Hematopoietic multipotent progenitor cell treated with erythropoietin and hydrocortisone succinate and interleukin-3 and kit ligand, for 15 days (in vitro differentiated cells): ENCODE data around the gene GTF3A.

Experiments
- DNase-seq: peaks from one replicate; pipeline ENCODE4 v3.0.0-alpha.2; 2015; ENCODE audit warnings: low spot score

Gene GTF3A

DNA sequence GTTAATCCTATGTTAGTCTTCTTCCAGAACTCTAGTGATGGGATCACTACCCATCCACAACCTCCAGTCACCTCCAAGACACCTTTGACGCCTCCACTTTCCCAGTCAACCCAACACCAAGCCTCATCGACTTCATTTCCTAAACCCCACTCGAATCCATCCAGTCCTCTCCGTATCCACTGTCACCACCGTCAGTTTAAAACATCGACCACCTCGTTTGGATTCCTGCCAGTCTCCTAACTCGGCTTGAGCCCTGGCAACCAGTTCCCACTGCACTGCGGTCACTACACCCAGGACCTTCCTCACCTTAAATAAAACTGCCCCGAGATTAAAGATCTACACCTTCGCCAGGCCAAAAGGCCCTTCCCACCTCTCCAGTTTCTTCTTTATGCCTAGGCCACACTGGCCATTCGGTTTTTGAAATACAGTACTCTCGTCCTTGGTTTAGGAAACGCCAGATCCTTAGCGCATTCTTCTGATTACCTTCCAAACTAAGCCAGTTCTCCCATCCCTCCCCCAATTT is 24.7 kb downstream of the GTF3A start:
- DNase-seq: no peak

DNA sequence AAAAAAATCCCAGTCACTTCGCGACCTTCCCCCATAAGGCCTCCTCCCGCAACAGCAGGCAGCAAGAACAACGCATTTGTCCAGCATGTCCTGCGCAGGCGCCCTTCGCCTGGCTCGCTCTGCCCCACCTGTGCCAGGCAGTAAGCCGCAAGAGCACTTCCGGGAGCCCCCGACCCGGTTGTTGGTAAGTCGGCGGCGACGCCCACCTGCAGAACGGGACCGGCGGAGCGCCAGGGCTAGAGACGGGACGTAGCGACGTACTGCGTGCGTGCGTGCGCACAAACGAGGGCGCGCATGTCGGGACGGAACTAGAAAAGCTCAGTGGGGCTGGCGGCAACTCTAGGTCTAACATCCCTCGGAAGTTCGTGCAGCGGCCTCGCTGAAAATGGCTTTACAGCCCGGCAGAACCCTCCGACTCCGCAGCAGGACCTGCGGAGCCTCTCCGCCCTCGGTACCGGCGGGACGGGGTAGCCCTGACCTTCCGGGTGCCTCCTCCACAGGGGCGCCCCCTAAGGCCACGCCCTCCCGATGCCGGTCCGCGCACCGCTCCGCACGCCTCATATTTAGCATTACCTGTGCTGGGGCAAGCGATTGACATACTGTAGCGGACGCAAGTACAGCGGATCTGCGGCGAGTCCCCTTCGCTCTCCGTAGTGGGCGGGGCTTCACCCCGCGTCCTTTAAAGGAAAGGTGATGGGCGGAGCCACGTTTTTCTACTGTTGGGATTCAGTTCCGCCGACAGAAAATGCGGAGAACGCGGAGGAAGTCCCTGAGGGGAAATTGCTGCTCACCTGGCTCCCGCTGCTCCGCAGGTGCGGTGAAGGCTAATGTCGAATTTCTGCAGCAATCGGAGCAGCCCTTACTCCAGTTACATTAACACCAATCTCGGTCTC is 25.8 kb downstream of the GTF3A start, which contains the start of gene MTIF3:
Gene MTIF3, minus strand, starts transcription at position 629 of the 893 bp plus-strand sequence. CDS start 10,116 bp downstream, outside the sequence.
- DNase-seq: peak; percentile 97

DNA sequence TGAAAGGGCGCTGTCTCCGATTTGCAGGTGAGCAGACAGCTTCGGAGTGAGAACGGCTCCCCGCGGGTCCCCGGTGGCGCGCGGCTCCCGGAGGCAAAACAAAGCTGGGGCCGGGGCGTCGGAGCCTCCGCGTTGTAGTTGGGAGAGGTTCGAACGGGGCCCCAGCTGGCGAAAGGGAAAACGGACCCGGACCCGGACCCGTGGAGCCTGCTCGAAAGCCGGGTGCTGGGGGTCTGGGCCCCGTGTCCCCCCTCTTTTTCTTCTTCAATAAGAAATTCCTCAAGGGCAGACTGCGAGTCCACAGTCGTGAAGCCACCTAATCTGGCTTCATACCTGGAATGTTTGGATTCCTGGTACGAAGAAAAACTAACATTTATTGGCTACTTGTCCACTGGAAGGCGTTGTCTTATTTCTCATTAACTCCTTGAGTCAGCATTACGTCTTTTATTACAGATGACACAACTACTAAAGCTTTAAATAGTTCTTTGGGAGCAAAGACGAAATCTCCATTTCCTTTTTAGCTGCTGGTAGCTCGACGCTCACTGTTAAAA is 26.6 kb downstream of the GTF3A start:
- peak; percentile 51 for DNase-seq

DNA sequence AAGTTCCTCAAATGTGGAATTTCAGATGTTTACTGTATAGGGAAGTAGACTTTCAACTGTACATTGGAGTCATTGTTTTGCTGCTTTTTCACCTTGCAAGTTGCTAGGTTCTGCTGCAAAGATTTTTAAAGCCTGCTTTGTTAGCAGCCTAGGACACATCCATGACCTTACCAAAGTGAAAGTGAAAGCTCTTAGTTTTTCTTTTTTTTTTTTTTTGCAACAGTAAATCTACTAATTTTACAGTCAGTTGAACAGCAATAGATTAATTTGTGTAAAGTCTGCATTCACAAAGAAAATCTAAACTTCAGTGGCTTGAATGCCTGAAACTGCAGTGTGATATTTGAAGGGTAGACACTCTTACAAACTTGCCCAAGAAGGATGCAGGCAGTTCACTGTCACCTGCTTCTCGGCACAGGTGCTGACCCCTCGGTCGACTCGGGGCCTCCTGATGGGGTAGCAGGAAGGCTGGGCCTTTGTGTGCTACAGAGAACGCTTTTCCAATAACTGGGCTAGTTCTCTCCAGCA is 31.0 kb downstream of the GTF3A start:
- peak; percentile 50 for DNase-seq

DNA sequence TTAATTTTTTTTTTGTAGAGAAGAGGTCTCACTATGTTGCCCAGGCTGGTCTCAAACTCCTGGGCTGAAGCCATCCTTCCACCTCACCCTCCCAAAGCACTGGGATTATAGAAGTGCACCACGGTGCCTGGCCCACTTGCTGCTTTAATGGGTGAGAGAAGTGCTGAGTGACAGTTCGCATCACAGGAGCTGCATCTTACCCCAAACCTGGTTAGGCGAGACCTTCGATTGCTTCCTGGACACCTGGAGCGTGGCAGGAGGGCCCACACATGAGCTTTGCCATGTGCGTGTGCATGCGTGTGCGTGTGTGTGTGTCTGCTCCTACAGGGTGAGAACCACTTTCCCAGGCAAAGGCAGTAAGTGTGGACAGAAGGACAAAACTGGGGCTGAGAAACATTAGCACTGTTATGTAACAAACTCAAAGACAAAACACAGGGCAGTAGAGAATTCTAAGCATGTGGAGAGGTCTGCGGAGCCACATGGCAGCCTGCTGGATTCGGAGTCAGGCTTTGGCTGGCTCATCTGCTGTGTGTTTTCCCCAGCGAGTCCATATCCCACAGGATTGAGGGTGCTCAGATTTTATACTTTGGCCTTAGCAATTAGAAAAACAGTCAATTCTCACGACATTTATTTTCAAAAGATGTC is 37.6 kb downstream of the GTF3A start:
- DNase-seq: no peak

DNA sequence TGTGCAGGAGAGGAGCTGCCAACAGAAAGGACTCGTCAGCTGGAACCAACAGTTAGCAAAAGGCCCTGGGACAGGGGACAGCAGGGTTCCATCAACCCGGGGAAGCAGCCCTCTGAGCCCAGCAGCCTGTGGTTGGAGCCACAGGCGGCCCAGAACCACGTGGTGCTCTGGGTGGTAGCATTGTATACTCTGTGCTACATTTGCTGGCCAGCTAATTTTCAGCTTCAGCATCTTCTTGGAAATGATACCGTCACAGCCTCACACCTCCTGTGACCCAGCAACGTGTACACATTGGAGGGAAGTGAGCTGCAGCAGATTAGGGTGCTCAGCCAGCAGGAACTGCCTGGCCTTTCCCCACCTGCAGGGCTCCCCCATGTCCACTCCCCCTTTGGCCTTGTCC is 39.1 kb downstream of the GTF3A start:
- DNase-seq: no peak

DNA sequence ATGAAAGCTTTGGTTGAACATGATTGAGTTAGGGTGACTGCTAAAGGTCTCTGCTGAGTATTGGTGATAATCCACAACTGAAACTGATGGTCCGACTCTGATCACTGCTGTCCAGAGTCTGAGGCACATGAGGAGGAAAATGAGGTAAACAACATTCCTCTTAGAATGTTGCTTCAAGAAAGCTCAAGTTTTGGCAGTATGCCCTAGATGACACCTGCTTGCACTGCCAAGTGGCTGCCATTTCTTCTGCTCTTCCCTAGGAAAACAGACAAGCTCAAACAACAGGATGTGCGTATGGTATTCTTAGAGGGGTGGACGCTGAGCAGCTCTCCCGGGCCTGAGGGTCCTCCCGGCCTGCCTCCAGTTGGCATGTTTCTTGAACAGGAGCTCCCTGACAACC is 41.2 kb downstream of the GTF3A start:
- no peak for DNase-seq

DNA sequence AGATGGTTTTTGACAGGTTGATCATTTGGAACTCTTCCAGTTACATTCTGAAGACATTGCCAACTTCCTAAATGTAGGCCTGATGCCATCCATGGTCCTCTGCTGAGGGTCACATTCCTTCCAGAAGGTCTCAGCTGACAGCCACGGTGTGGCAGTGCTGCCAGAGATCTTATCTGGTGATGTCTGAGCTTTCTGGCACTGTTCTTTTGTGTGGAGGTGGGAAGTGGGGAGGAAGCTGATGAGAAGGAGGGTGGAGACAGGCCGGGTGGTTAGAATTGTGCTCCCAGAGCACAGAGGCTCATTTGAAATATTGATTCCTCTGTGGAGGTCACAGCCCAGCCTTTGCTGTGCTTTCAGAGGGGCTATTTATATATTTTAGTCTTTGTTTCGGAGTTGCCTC is 42.1 kb downstream of the GTF3A start:
- DNase-seq: no peak

GRCh38 chr13:27470075-27470820 is 45.8 kb downstream of the GTF3A start:
- no peak for DNase-seq

- no peak for DNase-seq
These were observed 48.0 kb downstream of the GTF3A start for GRCh38 chr13:27472441-27472840.

DNA sequence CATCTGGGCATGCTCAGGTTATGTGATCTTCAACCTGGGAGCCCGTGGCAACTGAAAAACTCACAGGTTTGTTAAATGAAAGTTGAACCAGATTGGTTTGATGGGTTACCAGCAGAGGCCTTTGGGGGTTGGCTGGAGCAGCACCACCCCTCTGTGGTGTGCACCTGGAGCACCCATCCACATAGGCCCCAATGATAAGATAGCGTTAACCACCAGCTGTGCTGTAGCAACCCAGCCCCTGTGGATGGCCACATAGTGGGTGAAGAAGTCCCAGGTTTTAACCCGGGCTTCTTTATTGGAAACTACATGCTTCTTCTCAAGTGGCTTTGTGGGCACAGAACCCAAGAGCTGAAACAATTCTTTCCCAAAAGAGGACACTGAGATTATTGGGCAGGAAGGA is 48.5 kb downstream of the GTF3A start:
- no peak for DNase-seq

DNA sequence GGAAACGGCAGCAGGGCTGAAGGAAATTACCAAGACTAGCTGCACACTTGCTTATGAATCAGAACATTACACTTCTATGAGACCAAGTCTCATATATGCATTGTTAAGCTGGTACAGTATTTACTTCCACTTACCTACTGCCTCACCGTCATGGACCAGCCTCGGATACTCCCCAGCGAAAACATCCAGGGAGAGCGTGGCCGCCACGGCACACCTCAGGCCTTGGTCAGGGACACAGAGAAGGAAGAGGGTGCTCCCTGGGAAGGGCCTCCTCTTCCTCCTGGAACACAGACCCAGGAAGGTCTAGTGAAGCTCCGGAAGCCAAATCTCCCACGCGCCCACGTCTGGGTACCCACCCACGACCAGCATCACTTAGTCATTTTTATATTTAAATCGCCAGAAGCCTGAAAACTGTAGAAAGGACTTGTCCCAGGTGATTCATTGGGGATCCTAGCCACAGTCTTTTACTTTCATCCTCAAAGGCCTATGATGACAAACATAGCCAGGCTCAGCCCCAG is 50.4 kb downstream of the GTF3A start:
- DNase-seq: no peak

- no peak for DNase-seq
These were observed 52.7 kb downstream of the GTF3A start for GRCh38 chr13:27476943-27477703.

GRCh38 chr13:27481766-27482165 is 57.3 kb downstream of the GTF3A start:
- DNase-seq: peak; percentile 61

GRCh38 chr13:27482983-27483382 is 58.6 kb downstream of the GTF3A start:
- DNase-seq: no peak

DNA sequence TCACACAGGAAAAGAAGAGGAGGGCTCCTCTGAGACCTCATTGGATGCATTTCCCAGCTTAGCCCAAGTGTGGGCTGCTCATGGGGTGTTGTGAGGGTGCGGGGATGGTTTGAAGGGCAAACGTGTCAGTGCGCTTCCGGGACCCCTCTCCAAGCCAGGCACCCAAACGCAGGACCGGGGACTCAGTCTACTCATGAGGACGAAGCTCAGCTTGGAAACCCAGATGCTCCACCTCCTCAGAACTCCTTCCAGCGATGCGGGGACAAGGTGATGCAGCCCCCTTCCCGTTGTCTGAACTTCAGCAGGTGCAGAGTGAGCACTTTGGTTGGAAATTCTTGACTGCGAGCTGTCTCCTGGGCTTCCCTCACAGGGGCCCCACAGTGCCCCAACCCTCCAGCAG is 59.0 kb downstream of the GTF3A start:
- no peak for DNase-seq
